GM23248 (cell line): ENCODE results near the gene SPATA31E1. TPM values are rescaled to one million over a fixed set of nuclear protein-coding genes. Genes with fewer than 3 reads are reported as not detected.

Experiments
- DNase-seq: peaks from one replicate; pipeline ENCODE4 v3.0.0-alpha.2; 2015
- H2AFZ ChIP-seq: fragments of 200-600 bp; sonication (generic); 2 replicates; pipeline ENCODE4 v1.6.1; 2016; ENCODE audit warnings: antibody characterized with exemption
- H3F3A ChIP-seq: fragments of 200-600 bp; sonication (generic); 2 replicates; pipeline ENCODE4 v1.6.1; 2016; ENCODE audit warnings: mild to moderate bottlenecking, antibody characterized with exemption, mixed run types; ENCODE audit not compliant: insufficient read depth
- H3K27ac ChIP-seq: fragments of 200-600 bp; sonication (generic); 2 replicates; pipeline ENCODE4 v1.5.1; 2016; ENCODE audit warnings: mild to moderate bottlenecking
- H3K27me3 ChIP-seq: fragments of 200-600 bp; sonication (generic); replicated peaks from 2 replicates; pipeline ENCODE4 v1.6.1; 2016; ENCODE audit warnings: mild to moderate bottlenecking; ENCODE audit not compliant: insufficient read depth
- H3K36me3 ChIP-seq: fragments of 200-600 bp; sonication (generic); 2 replicates; pipeline ENCODE4 v1.6.1; 2016; ENCODE audit warnings: low read depth, mild to moderate bottlenecking
- H3K4me1 ChIP-seq: fragments of 200-600 bp; sonication (generic); 2 replicates; pipeline ENCODE4 v1.6.1; 2016; ENCODE audit warnings: mild to moderate bottlenecking; ENCODE audit not compliant: insufficient read depth
- H3K4me2 ChIP-seq: fragments of 200-600 bp; sonication (generic); one replicate; pipeline ENCODE4 v1.6.1; 2016; ENCODE audit warnings: mild to moderate bottlenecking; ENCODE audit not compliant: unreplicated experiment
- H3K4me3 ChIP-seq: fragments of 200-600 bp; sonication (generic); 2 replicates; pipeline ENCODE4 v1.5.1; 2016; ENCODE audit warnings: mild to moderate bottlenecking
- H3K79me2 ChIP-seq: fragments of 200-600 bp; sonication (generic); 2 replicates; pipeline ENCODE4 v1.6.1; 2016; ENCODE audit warnings: mild to moderate bottlenecking; ENCODE audit not compliant: insufficient read depth
- H3K9ac ChIP-seq: fragments of 200-600 bp; sonication (generic); 2 replicates; pipeline ENCODE4 v1.6.1; 2016; ENCODE audit warnings: mild to moderate bottlenecking
- H3K9me2 ChIP-seq: fragments of 200-600 bp; sonication (generic); 2 replicates; pipeline ENCODE4 v1.6.1; 2016; ENCODE audit warnings: mixed run types, mild to moderate bottlenecking, moderate library complexity; ENCODE audit not compliant: insufficient read depth
- H3K9me3 ChIP-seq: fragments of 200-600 bp; sonication (generic); one replicate; pipeline ENCODE4 v1.6.1; 2017; ENCODE audit warnings: low read depth
- H4K20me1 ChIP-seq: fragments of 200-600 bp; sonication (generic); 2 replicates; pipeline ENCODE4 v1.6.0; 2016; ENCODE audit not compliant: insufficient read depth
- EZH2 ChIP-seq: fragments of 200-600 bp; sonication (generic); IDR thresholded peaks from 2 replicates; pipeline ENCODE4 v1.6.1; 2018; ENCODE audit warnings: antibody characterized with exemption, mild to moderate bottlenecking; ENCODE audit not compliant: insufficient read depth, poor library complexity, severe bottlenecking
- EZH2phosphoT487 ChIP-seq: fragments of 200-600 bp; sonication (generic); IDR thresholded peaks from 2 replicates; pipeline ENCODE4 v1.6.1; 2018; ENCODE audit warnings: antibody characterized with exemption, moderate library complexity, mild to moderate bottlenecking, low read depth; ENCODE audit not compliant: insufficient read depth
- WGBS, 2 experiments: methylation state at CpG; one replicate each; pipeline ENCODE4 v1.1.6; 2015 to 2017; ENCODE audit warnings: low lambda C conversion rate in 2 of 2, low coverage in 1 of 2; ENCODE audit errors: missing lambda C conversion rate in 2 of 2; 5-methylcytosine and 5-hydroxymethylcytosine counted together
- in situ Hi-C: fragments of 300-500 bp; cut with MboI; formaldehyde crosslinking; loops from 2 replicates; pipeline ENCODE4 v1.15.0; 2020
- polyA plus RNA-seq: library from polyadenylated mRNA; unstranded; fragments of >200 nt; fragmentation: Nextera tagmentation; extraction: Ambion mirVana; gene quantifications from 2 replicates; pipeline ENCODE4 v1.2.1, GENCODE V29; 2016
- total RNA-seq: library from RNA; depleted of rRNA; stranded (reverse); fragments of >200 nt; shearing (Covaris generic); gene quantifications from 2 replicates; pipeline ENCODE4 v1.2.3, GENCODE V29; 2014

SPATA31E1 gene
- total and polyA plus RNA-seq, 2 experiments from 2014 or later = not detected

DNA sequence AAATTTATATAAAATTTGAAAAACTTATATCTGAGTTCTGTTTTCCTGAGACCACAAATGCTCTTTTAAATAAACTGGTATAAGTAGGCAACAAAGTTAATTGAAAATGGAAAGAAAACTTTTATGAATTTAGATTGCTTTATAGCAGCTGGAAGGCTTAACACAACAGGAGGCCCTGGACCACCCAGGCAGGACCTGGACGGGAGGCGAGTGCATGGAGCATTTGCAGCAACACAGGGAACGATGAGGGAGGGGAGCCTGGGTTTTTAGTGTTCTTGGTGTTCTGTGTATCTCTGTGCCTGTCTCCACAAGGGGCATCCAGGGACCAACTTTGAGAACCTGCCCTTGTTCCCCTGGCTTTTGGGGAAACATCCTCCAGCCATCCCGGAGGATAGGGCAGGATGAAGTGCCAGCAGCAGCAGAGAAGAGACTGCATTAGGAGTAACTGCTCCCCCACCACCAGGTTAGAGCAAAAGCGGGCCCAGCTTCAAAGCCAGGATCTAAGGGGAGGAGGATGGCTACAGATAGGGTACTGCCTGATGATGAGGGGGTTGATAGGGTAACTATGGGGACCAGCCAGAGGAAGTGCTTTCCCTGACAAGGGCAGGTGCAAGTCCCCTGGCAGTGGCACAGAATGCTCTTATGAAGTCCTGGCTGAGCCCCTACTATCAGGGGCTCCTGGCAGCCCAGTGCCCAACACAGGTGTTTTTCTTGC lies 6.7 kb upstream of the SPATA31E1 start:
- Histone ChIP-seq H3K36me3 (no peaks in the 10 kb centered on the region), H3K4me1 (peaks cover 13% of the 10 kb centered on the region), H4K20me1 (no peaks in the 10 kb centered on the region), H3K4me2 (no peak overlapping the region), H3K9me2 (no peaks in the 10 kb centered on the region), H3K9ac (no peak overlapping the region), H3K4me3 (no peak overlapping the region), H2AFZ (no peak overlapping the region), H3K79me2 (no peaks in the 10 kb centered on the region), H3K27ac (no peak overlapping the region), H3K9me3 (no peaks in the 10 kb centered on the region), H3K27me3 (no peaks in the 10 kb centered on the region), H3F3A (peaks cover 21% of the 10 kb centered on the region)
- no peak for DNase-seq
- in situ Hi-C loops = no loop called here
- 77 to 82% methylated on average over 5 of the region's 5 CpGs for WGBS, 2 experiments
- TF ChIP-seq EZH2 = no peak
- TF ChIP-seq EZH2phosphoT487 = no peak

DNA sequence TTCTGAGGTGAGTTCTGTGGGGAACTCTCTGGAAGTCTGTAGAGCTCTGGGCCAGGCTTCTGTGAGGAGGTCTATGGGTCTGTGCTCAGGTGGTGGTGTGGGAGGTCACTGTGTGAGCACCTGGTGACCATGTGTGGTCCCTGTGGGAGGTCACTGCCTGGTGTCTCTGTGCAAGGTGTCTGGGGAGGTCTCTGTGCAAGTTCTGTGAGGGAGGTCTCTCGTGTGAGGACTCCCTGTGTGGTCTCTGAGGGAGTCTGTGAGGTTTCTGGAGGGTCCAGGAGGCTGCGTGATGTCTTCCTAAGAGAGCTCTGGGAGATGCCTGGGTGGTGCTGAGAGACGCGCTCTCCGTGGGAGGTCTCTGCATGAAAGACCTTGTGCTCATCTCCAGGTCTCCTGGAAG lies 6.0 kb upstream of the SPATA31E1 start:
- Histone ChIP-seq H2AFZ (no peak overlapping the region), H3K79me2 (no peaks in the 10 kb centered on the region), H4K20me1 (no peaks in the 10 kb centered on the region), H3K27ac (no peak overlapping the region), H3K36me3 (no peaks in the 10 kb centered on the region), H3K4me3 (no peak overlapping the region), H3K9ac (no peak overlapping the region), H3K4me2 (no peak overlapping the region), H3K27me3 (no peaks in the 10 kb centered on the region), H3K4me1 (peaks cover 13% of the 10 kb centered on the region), H3K9me3 (no peaks in the 10 kb centered on the region), H3K9me2 (no peaks in the 10 kb centered on the region), H3F3A (peaks cover 21% of the 10 kb centered on the region)
- WGBS, 2 experiments = 95 to 96% methylated on average over 4 to 5 of the region's 5 CpGs
- in situ Hi-C loops = no loop called here
- TF ChIP-seq EZH2 = no peak
- TF ChIP-seq EZH2phosphoT487 = no peak
- no peak for DNase-seq

DNA sequence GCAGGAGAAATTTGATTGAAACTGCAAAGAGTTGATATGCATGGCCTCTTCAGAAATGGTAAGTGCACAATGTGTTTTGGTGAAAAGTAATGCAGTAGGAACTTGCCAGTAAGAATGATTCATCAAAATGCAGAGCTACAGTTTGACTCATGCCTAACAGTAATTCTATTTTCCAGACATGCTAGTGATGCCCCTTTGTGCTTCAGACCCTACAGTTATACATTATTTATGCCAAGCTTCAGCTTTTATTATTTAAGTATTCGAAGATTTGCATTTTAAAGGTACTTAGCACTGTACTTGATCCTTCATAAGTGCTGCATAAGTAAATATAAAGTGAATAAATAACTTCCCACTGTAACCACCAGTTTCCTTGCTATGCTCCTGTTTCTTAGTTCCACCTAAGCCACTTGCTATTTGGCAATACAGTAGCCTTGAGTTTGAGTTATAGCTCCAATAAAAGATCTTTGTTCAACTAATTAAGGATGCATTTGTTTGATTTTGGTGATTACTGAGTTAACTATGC lies 3.6 kb upstream of the SPATA31E1 start:
- 0 out of 2 replicates have a peak overlapping the region, but pooled peaks have one; percentile 4 for H3K4me3 ChIP-seq
- peak overlapping the region; percentile 50 for H3K4me2 ChIP-seq
- WGBS, 2 experiments = 0 to 3% methylated on average over 1 of the region's 1 CpG
- no peaks in the 10 kb centered on the region for H3K9me3 ChIP-seq
- 0 out of 2 replicates have a peak overlapping the region, but pooled peaks have one; percentile 19 for H3K9ac ChIP-seq
- DNase-seq = peak; percentile 85
- in situ Hi-C loops = no loop called here
- no peaks in the 10 kb centered on the region for H3K36me3 ChIP-seq
- no peaks in the 10 kb centered on the region for H4K20me1 ChIP-seq
- H3F3A ChIP-seq = peaks cover 21% of the 10 kb centered on the region
- H3K27me3 ChIP-seq = no peaks in the 10 kb centered on the region
- no peaks in the 10 kb centered on the region for H3K9me2 ChIP-seq
- H3K79me2 ChIP-seq = no peaks in the 10 kb centered on the region
- TF ChIP-seq EZH2 = no peak
- TF ChIP-seq EZH2phosphoT487 = no peak
- H2AFZ ChIP-seq = peak overlapping the region; percentile 47; the same call in 1 of the 2 replicates
- H3K27ac ChIP-seq = peak overlapping the region; percentile 80
- peaks cover 13% of the 10 kb centered on the region for H3K4me1 ChIP-seq

DNA sequence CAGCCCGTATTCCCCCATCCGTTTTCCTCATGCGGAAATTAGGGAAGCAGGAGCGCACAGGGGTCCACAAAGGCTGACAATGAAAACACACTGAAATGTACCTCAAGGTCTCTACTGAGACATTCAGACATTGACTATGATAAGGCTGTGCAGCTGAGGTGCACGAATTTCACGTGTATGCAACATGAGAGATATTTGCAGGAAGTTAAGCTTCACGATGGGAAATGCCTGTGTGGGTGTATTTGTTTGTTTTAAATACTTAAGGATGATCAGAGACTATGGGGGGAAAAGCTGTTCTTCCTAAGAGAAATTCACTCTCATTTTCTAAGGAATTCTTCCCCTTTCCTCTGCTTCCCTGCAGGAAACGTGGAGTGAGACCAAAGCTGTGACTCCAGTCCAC lies 2.6 kb upstream of the SPATA31E1 start:
- H3K4me2 ChIP-seq = no peak overlapping the region
- no peaks in the 10 kb centered on the region for H4K20me1 ChIP-seq
- H2AFZ ChIP-seq = no peak overlapping the region
- in situ Hi-C loops = no loop called here
- no peak overlapping the region for H3K9ac ChIP-seq
- peaks cover 13% of the 10 kb centered on the region for H3K4me1 ChIP-seq
- H3K79me2 ChIP-seq = no peaks in the 10 kb centered on the region
- H3K27ac ChIP-seq = no peak overlapping the region
- TF ChIP-seq EZH2phosphoT487 (no peak), EZH2 (no peak)
- 72 to 74% methylated on average over 8 of the region's 8 CpGs for WGBS, 2 experiments
- DNase-seq = no peak
- H3K27me3 ChIP-seq = no peaks in the 10 kb centered on the region
- H3K4me3 ChIP-seq = no peak overlapping the region
- H3F3A ChIP-seq = peaks cover 21% of the 10 kb centered on the region
- H3K36me3 ChIP-seq = no peaks in the 10 kb centered on the region
- H3K9me3 ChIP-seq = no peaks in the 10 kb centered on the region
- no peaks in the 10 kb centered on the region for H3K9me2 ChIP-seq
